GM23338 (cell line): ENCODE results near the gene BLOC1S6. TPM values are rescaled to one million over a fixed set of nuclear protein-coding genes. Genes with fewer than 3 reads are reported as not detected.
A peak's percentile ranks its signal among the peaks of the same experiment; 100 is the strongest.

ENCODE experiments used
- ATAC-seq: fragments of 200-7000 bp; cut with Tn5 transposase; 3 replicates; pipeline ENCODE4 v1.9.1; 2020
- DNase-seq: peaks from one replicate; pipeline ENCODE4 v3.0.0-alpha.2; 2015; ENCODE audit warnings: low spot score
- H2AFZ ChIP-seq: fragments of 200-600 bp; sonication (generic); 2 replicates; pipeline ENCODE4 v1.8.0; 2016; ENCODE audit warnings: antibody characterized with exemption, mild to moderate bottlenecking, moderate library complexity
- H3F3A ChIP-seq: fragments of 200-600 bp; sonication (generic); replicated peaks from 2 replicates; pipeline ENCODE4 v1.8.0; 2017; ENCODE audit warnings: antibody characterized with exemption, mixed run types, low read depth
- H3K27ac ChIP-seq: fragments of 200-600 bp; sonication (generic); 2 replicates; pipeline ENCODE4 v1.6.1; 2016; ENCODE audit warnings: low read depth
- H3K27me3 ChIP-seq: fragments of 200-600 bp; sonication (generic); 2 replicates; pipeline ENCODE4 v1.8.0; 2016; ENCODE audit warnings: mild to moderate bottlenecking, mixed run types, moderate library complexity; ENCODE audit not compliant: insufficient read depth
- H3K36me3 ChIP-seq: fragments of 200-600 bp; sonication (generic); 2 replicates; pipeline ENCODE4 v1.8.0; 2016; ENCODE audit warnings: mild to moderate bottlenecking; ENCODE audit not compliant: insufficient read depth
- H3K4me1 ChIP-seq: fragments of 200-600 bp; sonication (generic); 2 replicates; pipeline ENCODE4 v1.8.0; 2016; ENCODE audit warnings: mild to moderate bottlenecking, moderate library complexity; ENCODE audit not compliant: insufficient read depth
- H3K4me2 ChIP-seq: fragments of 200-600 bp; sonication (generic); 2 replicates; pipeline ENCODE4 v1.7.1; 2017; ENCODE audit warnings: mixed run types
- H3K4me3 ChIP-seq: fragments of 200-600 bp; sonication (generic); 2 replicates; pipeline ENCODE4 v1.6.1; 2016; ENCODE audit warnings: mixed run types
- H3K79me2 ChIP-seq: fragments of 200-600 bp; sonication (generic); replicated peaks from 2 replicates; pipeline ENCODE4 v1.8.0; 2017; ENCODE audit warnings: mild to moderate bottlenecking; ENCODE audit not compliant: insufficient read depth
- H3K9me2 ChIP-seq: fragments of 200-600 bp; sonication (generic); 2 replicates; pipeline ENCODE4 v1.8.0; 2017; ENCODE audit not compliant: insufficient read depth
- H4K20me1 ChIP-seq: fragments of 200-600 bp; sonication (generic); replicated peaks from 2 replicates; pipeline ENCODE4 v1.8.0; 2017; ENCODE audit warnings: mild to moderate bottlenecking; ENCODE audit not compliant: insufficient read depth
- H3K27ac Mint-ChIP-seq: 2 replicates; pipeline ENCODE4 v1.8.0; 2020; ENCODE audit warnings: inconsistent platforms, mild to moderate bottlenecking, moderate library complexity, mixed read lengths
- H3K27me3 Mint-ChIP-seq: 3 replicates; pipeline ENCODE4 v1.8.0; 2022; ENCODE audit warnings: low read depth, mild to moderate bottlenecking, moderate library complexity, mixed read lengths, inconsistent platforms; ENCODE audit not compliant: insufficient read depth, poor library complexity
- H3K36me3 Mint-ChIP-seq: 3 replicates; pipeline ENCODE4 v1.8.0; 2021; ENCODE audit warnings: low read depth, mild to moderate bottlenecking, inconsistent platforms, moderate library complexity, mixed read lengths
- H3K4me1 Mint-ChIP-seq: 3 replicates; pipeline ENCODE4 v1.8.0; 2020; ENCODE audit warnings: mild to moderate bottlenecking, inconsistent platforms, mixed read lengths
- H3K4me3 Mint-ChIP-seq: 3 replicates; pipeline ENCODE4 v1.8.0; 2021; ENCODE audit warnings: moderate library complexity, mild to moderate bottlenecking, inconsistent platforms, mixed read lengths
- H3K9me3 Mint-ChIP-seq: 3 replicates; pipeline ENCODE4 v1.8.0; 2020; ENCODE audit warnings: moderate library complexity, mild to moderate bottlenecking, inconsistent platforms, mixed read lengths
- CREB1 ChIP-seq: fragments of 250-450 bp; sonication (Bioruptor Pico); IDR thresholded peaks from 2 replicates; pipeline ENCODE4 v1.5.0; 2020; ENCODE audit warnings: low read depth, mild to moderate bottlenecking, moderate library complexity
- EZH2 ChIP-seq: fragments of 200-600 bp; sonication (generic); IDR thresholded peaks from one replicate; pipeline ENCODE4 v1.8.0; 2017; ENCODE audit warnings: antibody characterized with exemption, mild to moderate bottlenecking, low read depth; ENCODE audit not compliant: unreplicated experiment
- EZH2phosphoT487 ChIP-seq: fragments of 200-600 bp; sonication (generic); IDR thresholded peaks from one replicate; pipeline ENCODE4 v1.8.1; 2018; ENCODE audit warnings: antibody characterized with exemption; ENCODE audit not compliant: unreplicated experiment
- JUNB ChIP-seq: IDR thresholded peaks from one replicate; pipeline ENCODE4 v1.6.1; 2016; ENCODE audit warnings: antibody characterized with exemption; ENCODE audit not compliant: unreplicated experiment
- NANOG ChIP-seq: IDR thresholded peaks from 2 replicates; pipeline ENCODE4 v1.6.1; 2016; ENCODE audit warnings: antibody characterized with exemption, borderline replicate concordance
- STAT1 ChIP-seq: IDR thresholded peaks from one replicate; pipeline ENCODE4 v1.6.1; 2016; ENCODE audit warnings: antibody characterized with exemption; ENCODE audit not compliant: unreplicated experiment
- ZNF114 ChIP-seq: fragments of 250-450 bp; sonication (Bioruptor Pico); IDR thresholded peaks from 2 replicates; pipeline ENCODE4 v1.5.0; 2020; ENCODE audit warnings: mild to moderate bottlenecking, moderate library complexity
- ZNF331 ChIP-seq: fragments of 250-450 bp; sonication (Bioruptor Pico); IDR thresholded peaks from 2 replicates; pipeline ENCODE4 v1.5.0; 2020; ENCODE audit warnings: low read depth, mild to moderate bottlenecking, moderate library complexity
- polyA plus RNA-seq: library from polyadenylated mRNA; unstranded; fragments of >200 nt; fragmentation: Nextera tagmentation; extraction: Ambion mirVana; gene quantifications from 2 replicates; pipeline ENCODE4 v1.2.1, GENCODE V29; 2016
- total RNA-seq: library from RNA; depleted of rRNA; stranded (reverse); fragments of >200 nt; shearing (Covaris generic); gene quantifications from 2 replicates; pipeline ENCODE4 v1.2.3, GENCODE V29; 2014
- TF ChIP-seq, protein P1 (sequence below), 2 experiments: fragments of 200-600 bp in 1 of 2; sonication (generic) in 1 of 2; conservative IDR thresholded peaks; 2 replicates each; pipeline versions ENCODE4 v1.5.1 to v1.6.1; 2016 to 2017; ENCODE audit warnings: antibody characterized with exemption in 2 of 2, low read depth in 2 of 2, mild to moderate bottlenecking in 2 of 2, moderate library complexity in 1 of 2
- TF ChIP-seq, protein P2 (sequence below): IDR thresholded peaks from 2 replicates; pipeline ENCODE4 v1.6.1; 2016; ENCODE audit warnings: antibody characterized with exemption
- TF ChIP-seq, protein P3 (sequence below): IDR thresholded peaks from one replicate; pipeline ENCODE4 v1.6.1; 2018; ENCODE audit warnings: antibody characterized with exemption; ENCODE audit not compliant: unreplicated experiment

Gene BLOC1S6
- total and polyA plus RNA-seq, 2 experiments from 2014 or later, result 20.9 to 28.4 TPM

DNA sequence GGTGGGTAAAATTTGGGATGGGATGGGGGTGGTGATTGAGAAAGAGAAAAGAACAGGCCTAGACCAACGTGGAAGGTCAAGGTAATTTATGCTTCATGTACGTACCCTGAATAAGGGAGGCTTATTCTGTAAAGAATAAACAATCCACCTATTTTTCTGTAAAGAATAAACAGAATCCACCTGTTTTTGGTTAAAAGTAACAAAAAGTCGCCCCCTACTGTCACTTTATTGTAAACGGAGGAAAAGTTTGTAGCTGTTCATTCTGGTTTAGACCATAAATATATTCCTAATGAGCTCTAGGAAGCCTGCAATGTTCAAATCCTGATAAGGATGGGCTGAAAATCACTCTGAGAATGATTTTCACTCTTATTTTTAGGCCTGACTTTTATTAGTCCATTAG lies 24.1 kb downstream of the BLOC1S6 start:
- DNase-seq (peak; percentile 67), ATAC-seq (no peak)
- Histone ChIP-seq H3F3A (no peaks in the 10 kb centered on the region), H3K4me1 (no peaks in the 10 kb centered on the region), H3K27me3 (no peaks in the 10 kb centered on the region), H3K4me3 (no peak overlapping the region), H3K79me2 (no peaks in the 10 kb centered on the region), H2AFZ (no peak overlapping the region), H3K4me2 (no peak overlapping the region), H3K27ac (no peak overlapping the region), H4K20me1 (0 out of 2 replicates have a peak, but pooled peaks cover 3% of the 10 kb centered on the region), H3K9me2 (no peaks in the 10 kb centered on the region), H3K36me3 (no peaks in the 10 kb centered on the region)
- Mint-ChIP-seq H3K4me3 (no peak overlapping the region), H3K36me3 (peaks cover under 1% of the 10 kb centered on the region; the same call in 1 of the 3 replicates), H3K27ac (no peak overlapping the region), H3K4me1 (no peaks in the 10 kb centered on the region), H3K9me3 (no peaks in the 10 kb centered on the region), H3K27me3 (peaks cover 4% of the 10 kb centered on the region)
- TF ChIP-seq, protein P1, sequence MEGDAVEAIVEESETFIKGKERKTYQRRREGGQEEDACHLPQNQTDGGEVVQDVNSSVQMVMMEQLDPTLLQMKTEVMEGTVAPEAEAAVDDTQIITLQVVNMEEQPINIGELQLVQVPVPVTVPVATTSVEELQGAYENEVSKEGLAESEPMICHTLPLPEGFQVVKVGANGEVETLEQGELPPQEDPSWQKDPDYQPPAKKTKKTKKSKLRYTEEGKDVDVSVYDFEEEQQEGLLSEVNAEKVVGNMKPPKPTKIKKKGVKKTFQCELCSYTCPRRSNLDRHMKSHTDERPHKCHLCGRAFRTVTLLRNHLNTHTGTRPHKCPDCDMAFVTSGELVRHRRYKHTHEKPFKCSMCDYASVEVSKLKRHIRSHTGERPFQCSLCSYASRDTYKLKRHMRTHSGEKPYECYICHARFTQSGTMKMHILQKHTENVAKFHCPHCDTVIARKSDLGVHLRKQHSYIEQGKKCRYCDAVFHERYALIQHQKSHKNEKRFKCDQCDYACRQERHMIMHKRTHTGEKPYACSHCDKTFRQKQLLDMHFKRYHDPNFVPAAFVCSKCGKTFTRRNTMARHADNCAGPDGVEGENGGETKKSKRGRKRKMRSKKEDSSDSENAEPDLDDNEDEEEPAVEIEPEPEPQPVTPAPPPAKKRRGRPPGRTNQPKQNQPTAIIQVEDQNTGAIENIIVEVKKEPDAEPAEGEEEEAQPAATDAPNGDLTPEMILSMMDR (conservative IDR thresholded peaks at IDR 0.05; ENCODE audit: low read depth in 2 of 2), result peak in 1 of 2 experiments; percentile 69; a peak in 3 of 4 replicates
- TF ChIP-seq ZNF114 (CRISPR knock-in tag), result no peak

DNA sequence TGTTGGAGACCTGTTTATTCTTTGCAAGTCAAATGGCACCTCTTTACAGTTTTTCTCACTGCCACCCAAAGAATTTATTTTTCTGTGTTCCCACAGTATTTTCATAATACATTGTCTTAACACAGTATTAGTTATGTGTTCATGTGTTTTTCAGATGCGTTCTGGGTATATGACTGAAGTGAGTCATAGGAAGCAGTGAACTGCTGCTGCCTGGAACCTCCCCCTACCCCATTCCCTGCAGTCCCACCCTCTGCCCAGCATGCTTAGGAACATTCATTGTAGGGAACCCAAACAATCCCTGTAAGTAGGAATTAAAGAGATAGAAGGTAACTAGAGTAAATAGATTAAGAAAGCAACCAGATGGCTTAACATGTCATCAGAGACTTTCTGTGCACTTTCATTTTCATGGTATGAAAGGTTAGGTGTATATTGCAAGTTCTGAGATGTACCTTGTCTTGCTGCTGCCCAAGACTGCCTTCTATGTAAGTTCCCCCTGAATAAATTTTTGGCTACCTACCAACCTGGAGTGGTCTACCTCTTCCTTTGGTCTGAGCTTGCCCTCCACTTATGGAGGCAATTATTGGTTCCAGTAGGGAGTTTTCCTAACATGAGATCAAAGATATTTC lies 25.7 kb downstream of the BLOC1S6 start:
- Mint-ChIP-seq H3K27me3 (peaks cover 4% of the 10 kb centered on the region), H3K27ac (no peak overlapping the region), H3K4me3 (no peak overlapping the region), H3K9me3 (no peaks in the 10 kb centered on the region), H3K36me3 (no peaks in the 10 kb centered on the region), H3K4me1 (no peaks in the 10 kb centered on the region)
- no peak overlapping the region for H3K4me3 ChIP-seq
- no peak overlapping the region for H2AFZ ChIP-seq
- no peaks in the 10 kb centered on the region for H3K9me2 ChIP-seq
- 0 out of 2 replicates have a peak, but pooled peaks cover 5% of the 10 kb centered on the region for H3K4me1 ChIP-seq
- no peaks in the 10 kb centered on the region for H3K79me2 ChIP-seq
- DNase-seq (no peak), ATAC-seq (no peak)
- H3K36me3 ChIP-seq, result no peaks in the 10 kb centered on the region
- 0 out of 2 replicates have a peak, but pooled peaks cover 3% of the 10 kb centered on the region for H4K20me1 ChIP-seq
- no peaks in the 10 kb centered on the region for H3K27me3 ChIP-seq
- no peak overlapping the region for H3K4me2 ChIP-seq
- no peaks in the 10 kb centered on the region for H3F3A ChIP-seq
- no peak overlapping the region for H3K27ac ChIP-seq
- TF ChIP-seq ZNF114 (CRISPR knock-in tag), result no peak
- no peak for TF ChIP-seq STAT1
- no peak for TF ChIP-seq ZNF331 (CRISPR knock-in tag)
- TF ChIP-seq, protein P2, sequence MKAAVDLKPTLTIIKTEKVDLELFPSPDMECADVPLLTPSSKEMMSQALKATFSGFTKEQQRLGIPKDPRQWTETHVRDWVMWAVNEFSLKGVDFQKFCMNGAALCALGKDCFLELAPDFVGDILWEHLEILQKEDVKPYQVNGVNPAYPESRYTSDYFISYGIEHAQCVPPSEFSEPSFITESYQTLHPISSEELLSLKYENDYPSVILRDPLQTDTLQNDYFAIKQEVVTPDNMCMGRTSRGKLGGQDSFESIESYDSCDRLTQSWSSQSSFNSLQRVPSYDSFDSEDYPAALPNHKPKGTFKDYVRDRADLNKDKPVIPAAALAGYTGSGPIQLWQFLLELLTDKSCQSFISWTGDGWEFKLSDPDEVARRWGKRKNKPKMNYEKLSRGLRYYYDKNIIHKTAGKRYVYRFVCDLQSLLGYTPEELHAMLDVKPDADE, result no peak
- no peak for TF ChIP-seq NANOG
- no peak for TF ChIP-seq EZH2phosphoT487
- no peak for TF ChIP-seq JUNB
- TF ChIP-seq EZH2, result no peak
- TF ChIP-seq, protein P3, sequence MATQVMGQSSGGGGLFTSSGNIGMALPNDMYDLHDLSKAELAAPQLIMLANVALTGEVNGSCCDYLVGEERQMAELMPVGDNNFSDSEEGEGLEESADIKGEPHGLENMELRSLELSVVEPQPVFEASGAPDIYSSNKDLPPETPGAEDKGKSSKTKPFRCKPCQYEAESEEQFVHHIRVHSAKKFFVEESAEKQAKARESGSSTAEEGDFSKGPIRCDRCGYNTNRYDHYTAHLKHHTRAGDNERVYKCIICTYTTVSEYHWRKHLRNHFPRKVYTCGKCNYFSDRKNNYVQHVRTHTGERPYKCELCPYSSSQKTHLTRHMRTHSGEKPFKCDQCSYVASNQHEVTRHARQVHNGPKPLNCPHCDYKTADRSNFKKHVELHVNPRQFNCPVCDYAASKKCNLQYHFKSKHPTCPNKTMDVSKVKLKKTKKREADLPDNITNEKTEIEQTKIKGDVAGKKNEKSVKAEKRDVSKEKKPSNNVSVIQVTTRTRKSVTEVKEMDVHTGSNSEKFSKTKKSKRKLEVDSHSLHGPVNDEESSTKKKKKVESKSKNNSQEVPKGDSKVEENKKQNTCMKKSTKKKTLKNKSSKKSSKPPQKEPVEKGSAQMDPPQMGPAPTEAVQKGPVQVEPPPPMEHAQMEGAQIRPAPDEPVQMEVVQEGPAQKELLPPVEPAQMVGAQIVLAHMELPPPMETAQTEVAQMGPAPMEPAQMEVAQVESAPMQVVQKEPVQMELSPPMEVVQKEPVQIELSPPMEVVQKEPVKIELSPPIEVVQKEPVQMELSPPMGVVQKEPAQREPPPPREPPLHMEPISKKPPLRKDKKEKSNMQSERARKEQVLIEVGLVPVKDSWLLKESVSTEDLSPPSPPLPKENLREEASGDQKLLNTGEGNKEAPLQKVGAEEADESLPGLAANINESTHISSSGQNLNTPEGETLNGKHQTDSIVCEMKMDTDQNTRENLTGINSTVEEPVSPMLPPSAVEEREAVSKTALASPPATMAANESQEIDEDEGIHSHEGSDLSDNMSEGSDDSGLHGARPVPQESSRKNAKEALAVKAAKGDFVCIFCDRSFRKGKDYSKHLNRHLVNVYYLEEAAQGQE, result no peak
- TF ChIP-seq CREB1 (CRISPR knock-in tag), result no peak
